Mesenchymal stem cell (in vitro differentiated cells and primary cell): ENCODE data around the gene IFRD1.

Experiments
- DNase-seq: peaks from one replicate; pipeline ENCODE4 v3.0.0-alpha.2; 2013
- H2AFZ ChIP-seq: one replicate; pipeline ENCODE4 v1.6.1; 2013; ENCODE audit warnings: low read depth, mild to moderate bottlenecking, control low read depth, inconsistent platforms, low read length, moderate library complexity
- H2AK5ac ChIP-seq: 2 replicates; pipeline ENCODE4 v1.6.1; 2013; ENCODE audit warnings: low read length, moderate library complexity, mild to moderate bottlenecking, inconsistent platforms; ENCODE audit not compliant: severe bottlenecking
- H2BK120ac ChIP-seq: one replicate; pipeline ENCODE4 v1.6.1; 2013; ENCODE audit warnings: low read depth, mild to moderate bottlenecking, inconsistent platforms, low read length, moderate library complexity
- H2BK12ac ChIP-seq, 2 experiments: one replicate each; pipeline ENCODE4 v1.6.1; 2013; ENCODE audit warnings: inconsistent platforms in 2 of 2, low read length in 2 of 2, mild to moderate bottlenecking in 2 of 2, moderate library complexity in 2 of 2, control low read depth in 1 of 2
- H2BK15ac ChIP-seq: one replicate; pipeline ENCODE4 v1.6.1; 2013; ENCODE audit warnings: mild to moderate bottlenecking, low read depth, inconsistent platforms; ENCODE audit not compliant: poor library complexity, severe bottlenecking
- H2BK5ac ChIP-seq: 2 replicates; pipeline ENCODE4 v1.6.1; 2013; ENCODE audit warnings: low read depth, mild to moderate bottlenecking, low read length, control low read depth, inconsistent platforms; ENCODE audit not compliant: poor library complexity, severe bottlenecking
- H3K14ac ChIP-seq, 2 experiments: one replicate each; pipeline ENCODE4 v1.6.1; 2013; ENCODE audit warnings: inconsistent platforms in 2 of 2, low read length in 2 of 2, control low read depth in 1 of 2, mild to moderate bottlenecking in 1 of 2, moderate library complexity in 1 of 2
- H3K18ac ChIP-seq, 2 experiments: one replicate each; pipeline ENCODE4 v1.6.1; 2013; ENCODE audit warnings: inconsistent platforms in 2 of 2, low read length in 2 of 2, control low read depth in 1 of 2, low read depth in 1 of 2, mild to moderate bottlenecking in 1 of 2
- H3K23ac ChIP-seq, 2 experiments: one replicate each; pipeline ENCODE4 v1.6.1; 2013; ENCODE audit warnings: inconsistent platforms in 2 of 2, low read length in 2 of 2, mild to moderate bottlenecking in 2 of 2, moderate library complexity in 2 of 2, control low read depth in 1 of 2
- H3K27ac ChIP-seq: 2 replicates; pipeline ENCODE4 v1.5.1; 2013; ENCODE audit warnings: mild to moderate bottlenecking, moderate library complexity, low read length, control low read depth, inconsistent platforms; ENCODE audit not compliant: poor library complexity, severe bottlenecking
- H3K27me3 ChIP-seq, 2 experiments: 2 replicates each; pipeline versions ENCODE4 v1.6.1 to v1.7.0; 2013; ENCODE audit warnings: low read length in 2 of 2, mild to moderate bottlenecking in 2 of 2, moderate library complexity in 2 of 2, control low read depth in 1 of 2, inconsistent platforms in 1 of 2; ENCODE audit not compliant: control insufficient read depth in 1 of 2, insufficient read depth in 1 of 2
- H3K36me3 ChIP-seq, 2 experiments: 2 replicates each; pipeline versions ENCODE4 v1.6.1 to v1.7.0; 2013; ENCODE audit warnings: low read length in 2 of 2, control low read depth in 1 of 2, inconsistent platforms in 1 of 2, low read depth in 1 of 2, mild to moderate bottlenecking in 1 of 2; ENCODE audit not compliant: insufficient read depth in 2 of 2, control insufficient read depth in 1 of 2
- H3K4ac ChIP-seq, 2 experiments: one replicate each; pipeline ENCODE4 v1.6.1; 2013; ENCODE audit warnings: inconsistent platforms in 2 of 2, low read length in 2 of 2, mild to moderate bottlenecking in 2 of 2, moderate library complexity in 2 of 2, control low read depth in 1 of 2, low read depth in 1 of 2
- H3K4me1 ChIP-seq: 2 replicates; pipeline ENCODE4 v1.6.1; 2013; ENCODE audit warnings: low read depth, low read length, control low read depth; ENCODE audit not compliant: control insufficient read depth, insufficient read depth
- H3K4me2 ChIP-seq: 2 replicates; pipeline ENCODE4 v1.6.1; 2013; ENCODE audit warnings: low read length, mild to moderate bottlenecking, inconsistent platforms; ENCODE audit not compliant: poor library complexity, severe bottlenecking
- H3K4me3 ChIP-seq, 2 experiments: 2 replicates each; pipeline versions ENCODE4 v1.5.1 to v1.7.0; 2013; ENCODE audit warnings: low read length in 2 of 2, mild to moderate bottlenecking in 2 of 2, control low read depth in 1 of 2, low read depth in 1 of 2; ENCODE audit not compliant: insufficient read depth in 1 of 2
- H3K79me1 ChIP-seq: replicated peaks from 2 replicates; pipeline ENCODE4 v1.6.1; 2013; ENCODE audit warnings: mild to moderate bottlenecking, control low read depth, low read length, inconsistent platforms; ENCODE audit not compliant: poor library complexity, severe bottlenecking
- H3K9ac ChIP-seq: 2 replicates; pipeline ENCODE4 v1.7.0; 2013; ENCODE audit warnings: mild to moderate bottlenecking, low read length, moderate library complexity
- H3K9me3 ChIP-seq: 2 replicates; pipeline ENCODE4 v1.7.0; 2013; ENCODE audit warnings: mild to moderate bottlenecking, low read length; ENCODE audit not compliant: control insufficient read depth
- H4K8ac ChIP-seq: one replicate; pipeline ENCODE4 v1.6.1; 2013; ENCODE audit warnings: inconsistent platforms, mild to moderate bottlenecking, low read length, moderate library complexity
- H4K91ac ChIP-seq: one replicate; pipeline ENCODE4 v1.6.1; 2013; ENCODE audit warnings: mild to moderate bottlenecking, low read length, inconsistent platforms
- WGBS: methylation state at CpG from one replicate; pipeline ENCODE4 v1.1.7; 2013; ENCODE audit warnings: mixed read lengths; 5-methylcytosine and 5-hydroxymethylcytosine counted together

Gene IFRD1

GRCh38 chr7:112503361-112503972 is 53.2 kb downstream of the IFRD1 start:
- no peak overlapping the region for H4K8ac ChIP-seq
- H3K23ac ChIP-seq = no peak overlapping the region
- H3K4me2 ChIP-seq = no peak overlapping the region
- H2BK120ac ChIP-seq = no peak overlapping the region
- no peaks in the 10 kb centered on the region for H3K79me1 ChIP-seq
- no peak overlapping the region for H3K18ac ChIP-seq
- no peak for DNase-seq
- H3K27me3 ChIP-seq = no peaks in the 10 kb centered on the region
- no peak overlapping the region for H3K14ac ChIP-seq
- no peak overlapping the region for H4K91ac ChIP-seq
- H3K36me3 ChIP-seq = no peaks in the 10 kb centered on the region
- no peak overlapping the region for H3K4me3 ChIP-seq
- no peak overlapping the region for H2BK12ac ChIP-seq
- no peak overlapping the region for H2BK5ac ChIP-seq
- peaks cover 2% of the 10 kb centered on the region for H3K4me1 ChIP-seq
- no peak overlapping the region for H3K4ac ChIP-seq
- H2AK5ac ChIP-seq = no peak overlapping the region
- H2AFZ ChIP-seq = no peak overlapping the region
- no peak overlapping the region for H2BK15ac ChIP-seq
- 59% methylated on average over 2 of the region's 4 CpGs for WGBS
- H3K9me3 ChIP-seq = no peaks in the 10 kb centered on the region
- no peak overlapping the region for H3K27ac ChIP-seq
- no peak overlapping the region for H3K9ac ChIP-seq

DNA sequence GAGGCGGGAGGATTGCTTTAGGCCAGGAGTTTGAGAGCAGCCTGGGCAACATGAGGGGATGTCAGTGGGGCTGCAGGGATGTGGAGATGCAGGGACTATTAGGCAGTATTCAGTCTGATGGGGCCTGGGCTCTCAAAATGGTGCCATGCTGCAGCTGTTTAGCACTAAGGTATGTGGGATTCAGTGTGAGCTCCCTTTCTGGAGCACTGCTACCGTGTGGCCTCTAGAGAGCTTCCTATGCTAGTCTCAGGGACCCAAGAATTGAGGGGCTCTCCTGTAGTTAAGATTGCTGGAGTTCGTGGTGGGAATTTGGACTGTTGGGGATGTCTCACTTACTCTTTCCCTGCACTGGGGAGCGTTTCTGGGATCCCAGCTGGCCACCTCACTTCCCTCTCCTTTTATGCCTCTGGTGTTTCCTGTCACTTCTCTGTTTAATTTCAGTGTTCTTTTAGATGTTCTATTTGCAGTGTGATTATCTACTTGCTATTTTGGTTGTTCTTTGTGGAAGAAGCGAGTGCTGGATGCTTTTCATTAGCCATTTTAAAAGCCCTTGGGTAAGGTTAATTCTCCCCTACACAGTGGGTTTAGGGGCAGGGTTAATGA is 53.9 kb downstream of the IFRD1 start:
- Histone ChIP-seq H2BK5ac (no peak overlapping the region), H3K36me3 (no peaks in the 10 kb centered on the region), H4K8ac (no peak overlapping the region), H3K9ac (no peak overlapping the region), H3K4me2 (no peak overlapping the region), H3K27me3 (no peaks in the 10 kb centered on the region), H2BK15ac (no peak overlapping the region), H3K14ac (peak overlapping the region in 1 of 2 experiments; percentile 70), H3K4me3 (no peak overlapping the region), H3K9me3 (no peaks in the 10 kb centered on the region), H2BK12ac (no peak overlapping the region), H3K23ac (no peak overlapping the region), H2AK5ac (no peak overlapping the region), H4K91ac (no peak overlapping the region), H3K27ac (no peak overlapping the region), H2AFZ (no peak overlapping the region), H3K4ac (no peak overlapping the region), H3K18ac (no peak overlapping the region), H2BK120ac (no peak overlapping the region), H3K79me1 (no peaks in the 10 kb centered on the region), H3K4me1 (peaks cover 2% of the 10 kb centered on the region)
- WGBS = 73% methylated on average over 4 of the region's 5 CpGs
- no peak for DNase-seq

DNA sequence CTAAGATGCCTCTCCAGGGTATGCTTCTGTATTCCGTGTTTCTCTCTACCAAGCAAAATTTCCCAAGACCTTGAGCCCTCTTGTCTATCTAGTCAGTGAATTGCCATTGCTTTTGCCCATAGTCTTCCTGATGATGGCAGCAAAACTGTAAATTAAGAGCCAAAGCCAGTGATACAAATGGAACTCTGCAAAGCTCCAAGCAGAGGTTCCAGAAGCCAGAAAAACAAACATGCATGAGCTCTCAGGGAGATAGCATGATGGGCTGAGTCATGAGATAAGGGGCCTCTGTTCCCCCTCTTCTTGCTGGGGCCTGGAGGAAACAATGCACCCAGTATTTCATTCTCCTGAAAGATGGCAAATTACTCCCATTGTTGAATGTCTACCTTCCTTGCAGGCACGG is 55.2 kb downstream of the IFRD1 start:
- no peak overlapping the region for H3K14ac ChIP-seq
- H3K9ac ChIP-seq = no peak overlapping the region
- no peak overlapping the region for H2BK12ac ChIP-seq
- H3K27ac ChIP-seq = no peak overlapping the region
- no peak overlapping the region for H3K4ac ChIP-seq
- no peak overlapping the region for H3K4me3 ChIP-seq
- no peak overlapping the region for H3K4me2 ChIP-seq
- H3K79me1 ChIP-seq = no peaks in the 10 kb centered on the region
- no peak overlapping the region for H4K8ac ChIP-seq
- H2AFZ ChIP-seq = no peak overlapping the region
- H4K91ac ChIP-seq = no peak overlapping the region
- H3K27me3 ChIP-seq = no peaks in the 10 kb centered on the region
- no peaks in the 10 kb centered on the region for H3K9me3 ChIP-seq
- H2BK5ac ChIP-seq = no peak overlapping the region
- WGBS = 88% methylated on average over 2 of the region's 2 CpGs
- H2BK120ac ChIP-seq = no peak overlapping the region
- H2BK15ac ChIP-seq = no peak overlapping the region
- no peak overlapping the region for H3K23ac ChIP-seq
- H3K36me3 ChIP-seq = no peaks in the 10 kb centered on the region
- H3K18ac ChIP-seq = no peak overlapping the region
- H2AK5ac ChIP-seq = no peak overlapping the region
- peaks cover 6% of the 10 kb centered on the region for H3K4me1 ChIP-seq
- DNase-seq = no peak

- Histone ChIP-seq H3K23ac (no peak overlapping the region), H3K4me1 (peaks cover 10% of the 10 kb centered on the region), H2BK15ac (no peak overlapping the region), H4K8ac (no peak overlapping the region), H3K27ac (no peak overlapping the region), H3K14ac (no peak overlapping the region), H3K79me1 (no peaks in the 10 kb centered on the region), H2AFZ (no peak overlapping the region), H4K91ac (no peak overlapping the region), H3K9me3 (no peaks in the 10 kb centered on the region), H3K4ac (no peak overlapping the region), H2BK12ac (no peak overlapping the region), H3K4me2 (no peak overlapping the region), H2AK5ac (no peak overlapping the region), H2BK5ac (no peak overlapping the region), H3K18ac (no peak overlapping the region), H3K4me3 (no peak overlapping the region), H2BK120ac (no peak overlapping the region), H3K27me3 (no peaks in the 10 kb centered on the region), H3K9ac (no peak overlapping the region), H3K36me3 (no peaks in the 10 kb centered on the region)
- WGBS = 43% methylated on average over 1 of the region's 1 CpG
- no peak for DNase-seq
Measured at GRCh38 chr7:112508404-112508803, 58.1 kb downstream of the IFRD1 start.
